Panc1 (cell line): ENCODE results near the gene MXD3. TPM values are rescaled to one million over a fixed set of nuclear protein-coding genes. Genes with fewer than 3 reads are reported as not detected.

Experiments used
- ATAC-seq: fragments of 200-7000 bp; cut with Tn5 transposase; 2 replicates; pipeline ENCODE4 v1.9.1; 2020; ENCODE audit warnings: mild to moderate bottlenecking, moderate library complexity
- BruUV-seq: library from RNA; stranded (reverse); fragments of 400-500 nt; replicated peaks from 2 replicates; lab custom pipeline; 2021; lab: Mats Ljungman, UMichigan
- CTCF ChIA-PET: fragments of 300-600 bp; sonication (Branson Sonifier 250); formaldehyde crosslinking; loops from one replicate; lab custom pipeline; 2022; ENCODE audit warnings: antibody characterized with exemption; lab: Charles Lee
- POLR2A ChIA-PET: fragments of 300-600 bp; sonication (Branson Sonifier 250); formaldehyde crosslinking; loops from one replicate; lab custom pipeline; 2022; ENCODE audit warnings: antibody characterized with exemption; lab: Charles Lee
- DNase-seq: peaks from one replicate; pipeline ENCODE4 v3.0.0-alpha.2; 2010; ENCODE audit warnings: low read depth, low spot score
- H3K27ac ChIP-seq: 2 replicates; pipeline ENCODE4 v1.5.1; 2011; ENCODE audit warnings: mild to moderate bottlenecking, low read length, inconsistent platforms
- H3K27me3 ChIP-seq: fragments of 200-500 bp; sonication (Bioruptor generic); 2 replicates; pipeline ENCODE4 v1.6.0; 2014; ENCODE audit warnings: low read length, inconsistent platforms; ENCODE audit not compliant: control insufficient read depth, insufficient read depth
- H3K36me3 ChIP-seq: fragments of 200-500 bp; sonication (Bioruptor generic); 2 replicates; pipeline ENCODE4 v1.5.1; 2014; ENCODE audit warnings: inconsistent platforms, mild to moderate bottlenecking, low read length, moderate library complexity; ENCODE audit not compliant: control insufficient read depth, insufficient read depth
- H3K4me1 ChIP-seq: 2 replicates; pipeline ENCODE4 v1.5.1; 2011; ENCODE audit warnings: inconsistent platforms, mild to moderate bottlenecking, low read length, moderate library complexity; ENCODE audit not compliant: control insufficient read depth, insufficient read depth
- H3K4me3 ChIP-seq, 2 experiments: 2 replicates each; pipeline ENCODE4 v1.5.1; 2011 to 2012; ENCODE audit warnings: low read depth in 2 of 2, low read length in 2 of 2, mild to moderate bottlenecking in 2 of 2, inconsistent platforms in 1 of 2, moderate library complexity in 1 of 2
- H3K9me3 ChIP-seq: fragments of 200-500 bp; sonication (Bioruptor generic); 2 replicates; pipeline ENCODE4 v1.5.1; 2014; ENCODE audit warnings: low read depth, mild to moderate bottlenecking, inconsistent platforms, low read length, moderate library complexity; ENCODE audit not compliant: control insufficient read depth, insufficient read depth
- CTCF ChIP-seq: fragments of 450-650 bp; IDR thresholded peaks from 2 replicates; pipeline ENCODE4 v1.5.1; 2017; ENCODE audit warnings: mild to moderate bottlenecking
- POLR2AphosphoS5 ChIP-seq: IDR thresholded peaks from 2 replicates; pipeline ENCODE4 v1.6.1; 2012; ENCODE audit warnings: mild to moderate bottlenecking, low read depth, low read length, moderate library complexity
- REST ChIP-seq, 2 experiments: IDR thresholded peaks; 2 replicates each; pipeline ENCODE4 v1.6.1; 2011 to 2012; ENCODE audit warnings: low read depth in 2 of 2, control low read depth in 1 of 2, low read length in 1 of 2, mild to moderate bottlenecking in 1 of 2, moderate library complexity in 1 of 2; ENCODE audit not compliant: insufficient read depth in 1 of 2
- SIN3A ChIP-seq: IDR thresholded peaks from 2 replicates; pipeline ENCODE4 v1.6.1; 2012; ENCODE audit warnings: low read depth, mild to moderate bottlenecking, low read length, moderate library complexity, borderline replicate concordance; ENCODE audit not compliant: insufficient read depth
- TCF7L2 ChIP-seq: IDR thresholded peaks from 2 replicates; pipeline ENCODE4 v1.6.1; 2011; ENCODE audit warnings: mild to moderate bottlenecking, low read depth, low read length, inconsistent platforms
- in situ Hi-C: cut with HindIII; loops from 2 replicates; pipeline ENCODE4 v1.10.0; 2016; ENCODE audit warnings: low sequenced_read_pairs, low pct_unique_long_range_greater_than_20kb
- intact Hi-C: fragments of 100-400 bp; cut with micrococcal nuclease; formaldehyde crosslinking; loops from one replicate; pipeline ENCODE4 v1.10.0; 2022; ENCODE audit not compliant: unreplicated experiment
- total RNA-seq: library from RNA; stranded (reverse); gene quantifications from one replicate; pipeline ENCODE4 v1.2.1, GENCODE V29; 2021; ENCODE audit not compliant: unreplicated experiment

Gene MXD3
- total RNA-seq, 1 experiment from 2014 or later: 12.0 TPM

DNA sequence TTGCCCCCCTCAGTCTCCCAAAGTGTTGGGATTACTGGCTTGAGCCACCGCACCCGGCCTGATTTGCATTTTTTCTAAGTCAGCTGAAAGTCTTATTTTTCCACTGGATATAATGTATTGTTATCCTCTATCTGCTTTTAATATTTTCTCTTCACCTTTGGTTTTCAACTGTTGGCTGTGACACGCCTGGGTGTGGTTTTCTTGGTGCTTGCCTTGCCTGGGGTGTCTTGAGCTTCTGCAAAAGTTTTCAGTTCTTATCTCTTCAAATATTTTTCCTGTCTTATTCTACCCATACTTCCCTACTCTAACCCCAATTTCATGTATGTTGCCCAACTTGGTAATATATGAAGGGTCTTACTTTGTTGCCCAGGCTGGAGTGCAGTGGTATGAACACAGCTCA lies 4.3 kb upstream of the MXD3 start:
- no peak for ATAC-seq
- CTCF ChIA-PET: interaction anchor here (0.7 kb wide), 1 partner anchor 671 kb away, joined by 6 read pairs; no protein-coding TSS in a partner anchor
- no TSS peak for BruUV-seq
- in situ Hi-C loops (no loop called here), intact Hi-C loops (loop anchor here (10.0 kb wide), 1 partner anchor 139 kb away; no protein-coding TSS in a partner anchor)
- H3K27me3 ChIP-seq: no peaks in the 10 kb centered on the region
- H3K9me3 ChIP-seq: no peaks in the 10 kb centered on the region
- DNase-seq: no peak
- H3K4me3 ChIP-seq: no peak overlapping the region
- no peak overlapping the region for H3K27ac ChIP-seq
- POLR2A ChIA-PET: interaction anchor here (0.6 kb wide), 1 partner anchor 191 kb away, joined by 10 read pairs; no protein-coding TSS in a partner anchor
- no peaks in the 10 kb centered on the region; the same call in 1 of the 2 replicates for H3K36me3 ChIP-seq
- no peaks in the 10 kb centered on the region; the same call in 1 of the 2 replicates for H3K4me1 ChIP-seq
- TF ChIP-seq TCF7L2 (no peak), CTCF (no peak), SIN3A (no peak), POLR2AphosphoS5 (no peak), REST (IDR thresholded peaks at IDR 0.05; ENCODE audit: insufficient read depth in 1 of 2, low read depth in 2 of 2, low read length in 1 of 2) (no peak)

DNA sequence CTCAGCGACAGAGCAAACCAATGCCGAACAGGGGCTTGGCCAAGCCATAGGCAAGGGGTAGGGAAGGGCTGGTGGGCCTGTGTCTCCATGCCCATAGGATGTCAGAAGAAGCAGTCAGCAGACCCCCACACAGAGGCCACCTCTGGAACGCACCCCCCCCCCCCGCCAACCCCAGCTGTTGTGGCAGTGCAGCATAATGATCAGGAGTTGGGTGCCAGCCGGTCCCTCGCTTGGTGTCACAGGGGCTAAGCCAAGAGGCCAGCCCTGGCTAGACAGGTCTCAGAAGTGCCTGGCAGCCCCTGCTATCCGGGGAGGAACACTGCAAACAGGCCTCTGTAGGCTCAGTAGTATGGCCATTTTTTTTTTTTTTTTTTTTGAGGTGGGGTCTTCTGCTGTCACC lies 3.7 kb upstream of the MXD3 start:
- CTCF ChIA-PET: no interaction called here
- intact Hi-C loops: loop anchor here (10.0 kb wide), 1 partner anchor 139 kb away; no protein-coding TSS in a partner anchor

More for the DNA sequence above, 3.7 kb upstream of the MXD3 start:
- H3K4me3 ChIP-seq: no peak overlapping the region
- ATAC-seq (no peak), DNase-seq (no peak)
- H3K27ac ChIP-seq: no peak overlapping the region
- POLR2A ChIA-PET: interaction anchor here (0.6 kb wide), 1 partner anchor 190 kb away, joined by 10 read pairs; no protein-coding TSS in a partner anchor
- BruUV-seq: no TSS peak
- H3K27me3 ChIP-seq: no peaks in the 10 kb centered on the region
- H3K4me1 ChIP-seq: peaks cover 6% of the 10 kb centered on the region; the same call in 1 of the 2 replicates
- no peak for TF ChIP-seq POLR2AphosphoS5
- TF ChIP-seq CTCF: no peak
- no peak for TF ChIP-seq SIN3A
- TF ChIP-seq REST (IDR thresholded peaks at IDR 0.05; ENCODE audit: insufficient read depth in 1 of 2, low read depth in 2 of 2, low read length in 1 of 2): no peak
- no peak for TF ChIP-seq TCF7L2
- in situ Hi-C loops: no loop called here
- H3K9me3 ChIP-seq: no peaks in the 10 kb centered on the region
- no peaks in the 10 kb centered on the region; the same call in 1 of the 2 replicates for H3K36me3 ChIP-seq
